HG02623 (cell line): ENCODE results near the gene C6orf132.

Experiments used
- ATAC-seq: cut with Tn5 transposase; IDR thresholded peaks from one replicate; pipeline ENCODE4 v1.9.1; 2021; ENCODE audit warnings: moderate library complexity; ENCODE audit not compliant: unreplicated experiment

C6orf132 gene

DNA sequence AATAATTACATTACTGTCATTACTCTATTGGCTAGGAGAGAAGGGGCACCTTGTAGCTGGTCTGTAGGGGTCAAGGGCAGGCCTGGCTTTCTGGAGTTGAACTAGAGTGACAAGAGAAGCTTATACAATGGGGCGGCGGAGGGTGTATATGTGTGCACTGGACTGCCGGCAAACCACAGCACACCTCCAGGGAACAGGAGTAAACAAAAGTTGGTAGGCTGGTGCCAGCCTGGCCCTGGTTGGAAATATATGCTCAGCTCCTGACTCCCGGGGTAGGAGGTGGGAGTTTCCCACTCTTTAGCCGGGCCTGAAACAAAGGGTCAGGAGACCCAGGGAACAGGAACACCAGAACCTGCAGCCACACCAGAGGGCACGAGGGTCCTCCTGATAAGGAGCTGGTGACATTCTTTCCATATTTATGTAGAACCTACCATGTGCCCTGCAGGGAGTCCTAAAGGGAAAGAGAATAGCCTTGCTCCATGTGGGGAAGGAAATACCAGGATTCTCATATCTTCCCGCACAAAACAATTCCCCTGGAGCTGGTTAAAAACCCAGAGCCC, 5.1 kb downstream of the C6orf132 start:
- ATAC-seq = no peak

GRCh38 chr6:42136508-42137193, 5.8 kb downstream of the C6orf132 start:
- no peak for ATAC-seq

- no peak for ATAC-seq
These were observed 6.7 kb downstream of the C6orf132 start for GRCh38 chr6:42135722-42136121.

DNA sequence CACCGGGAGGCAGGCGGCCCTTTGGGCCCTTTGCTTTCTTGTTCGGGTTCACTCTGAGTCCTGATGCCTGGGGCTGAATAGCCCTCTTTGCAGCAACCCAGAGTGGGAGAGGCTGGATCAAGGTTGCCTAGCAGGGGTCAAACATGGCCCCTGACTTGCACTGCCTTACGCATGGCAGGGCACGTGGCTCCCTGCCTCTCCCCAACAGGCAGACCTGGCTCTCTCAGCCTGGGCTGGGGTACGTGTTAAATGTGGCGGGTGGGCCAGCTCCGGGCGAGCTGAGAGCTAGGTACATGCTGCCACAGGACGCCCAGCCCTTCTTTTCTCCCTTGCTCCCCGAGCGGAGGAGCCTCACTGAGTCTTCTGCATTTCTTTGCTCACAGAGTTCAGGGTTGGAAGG, 7.3 kb downstream of the C6orf132 start:
- no peak for ATAC-seq

DNA sequence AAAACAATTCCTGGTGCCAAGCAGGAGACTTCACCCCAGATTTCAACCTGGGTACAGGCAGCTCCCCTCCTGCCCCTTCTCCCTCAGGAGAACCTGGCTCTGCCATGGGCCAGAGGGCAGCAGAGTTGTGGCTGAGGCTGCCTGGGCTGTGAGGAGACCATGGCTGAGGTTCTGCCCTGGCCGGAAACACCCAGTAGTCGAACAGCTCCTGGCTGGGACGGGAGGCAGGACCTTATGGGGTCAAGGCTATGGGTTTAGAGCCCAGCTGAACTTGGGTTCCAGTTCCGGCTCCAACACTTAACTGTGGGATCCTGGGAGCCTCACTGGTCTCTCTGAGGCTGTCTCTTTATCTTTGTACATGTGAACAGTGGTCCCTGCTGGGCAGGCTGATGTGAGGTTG, 8.5 kb downstream of the C6orf132 start:
- no peak for ATAC-seq

GRCh38 chr6:42131531-42131930, 10.9 kb downstream of the C6orf132 start:
- no peak for ATAC-seq

- ATAC-seq = no peak
These were observed 13.1 kb downstream of the C6orf132 start for GRCh38 chr6:42129360-42129676.

- no peak for ATAC-seq
These were observed 13.7 kb downstream of the C6orf132 start for GRCh38 chr6:42128460-42129359.

DNA sequence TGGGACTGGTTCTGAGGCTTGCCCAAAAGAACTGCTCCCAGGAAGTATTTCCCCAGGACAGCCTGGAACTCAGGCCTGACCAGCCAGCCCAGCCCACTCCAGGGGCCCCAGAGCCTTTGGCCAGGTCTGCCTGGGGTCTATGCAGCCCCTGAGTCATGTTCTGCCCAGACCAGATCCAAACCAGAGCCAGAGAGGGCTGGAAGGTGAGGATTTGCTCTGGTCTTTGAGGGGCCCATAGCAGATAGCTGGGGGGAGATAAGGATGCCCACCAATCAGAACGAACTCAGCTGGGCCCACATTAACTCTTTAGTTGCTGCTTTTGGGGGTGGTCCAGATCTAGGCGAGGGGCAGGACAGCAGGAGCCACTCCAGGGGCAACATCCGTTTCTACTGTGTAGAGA, 16.8 kb downstream of the C6orf132 start:
- no peak for ATAC-seq

DNA sequence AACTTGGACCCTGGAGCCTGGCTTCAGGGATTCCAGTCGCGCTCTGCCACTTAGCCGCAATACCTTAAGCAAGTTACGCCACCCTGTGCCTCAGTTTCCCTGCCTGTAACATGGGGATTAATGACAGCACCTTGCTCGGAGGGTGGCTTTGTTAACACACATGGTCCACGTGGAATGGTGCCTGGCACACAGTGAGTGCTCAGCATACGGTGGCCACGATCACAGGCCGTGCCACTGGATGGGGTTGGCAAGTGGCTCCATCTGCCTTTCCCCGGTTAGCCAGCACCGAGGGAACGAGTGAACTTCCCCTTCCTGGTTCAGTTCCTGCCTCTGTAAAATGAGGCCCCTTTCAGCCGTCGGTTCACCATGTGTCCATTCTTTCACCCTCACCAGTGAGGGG, 17.2 kb downstream of the C6orf132 start:
- no peak for ATAC-seq

- no peak for ATAC-seq
These were observed 18.1 kb downstream of the C6orf132 start for GRCh38 chr6:42124223-42124836.

GRCh38 chr6:42123379-42124103, 18.9 kb downstream of the C6orf132 start:
- ATAC-seq = no peak

- ATAC-seq = no peak
These were observed 21.2 kb downstream of the C6orf132 start for GRCh38 chr6:42120895-42121865.

GRCh38 chr6:42118162-42119001, 24.0 kb downstream of the C6orf132 start:
- ATAC-seq = no peak

- no peak for ATAC-seq
These were observed 24.6 kb downstream of the C6orf132 start for GRCh38 chr6:42117843-42118161.

DNA sequence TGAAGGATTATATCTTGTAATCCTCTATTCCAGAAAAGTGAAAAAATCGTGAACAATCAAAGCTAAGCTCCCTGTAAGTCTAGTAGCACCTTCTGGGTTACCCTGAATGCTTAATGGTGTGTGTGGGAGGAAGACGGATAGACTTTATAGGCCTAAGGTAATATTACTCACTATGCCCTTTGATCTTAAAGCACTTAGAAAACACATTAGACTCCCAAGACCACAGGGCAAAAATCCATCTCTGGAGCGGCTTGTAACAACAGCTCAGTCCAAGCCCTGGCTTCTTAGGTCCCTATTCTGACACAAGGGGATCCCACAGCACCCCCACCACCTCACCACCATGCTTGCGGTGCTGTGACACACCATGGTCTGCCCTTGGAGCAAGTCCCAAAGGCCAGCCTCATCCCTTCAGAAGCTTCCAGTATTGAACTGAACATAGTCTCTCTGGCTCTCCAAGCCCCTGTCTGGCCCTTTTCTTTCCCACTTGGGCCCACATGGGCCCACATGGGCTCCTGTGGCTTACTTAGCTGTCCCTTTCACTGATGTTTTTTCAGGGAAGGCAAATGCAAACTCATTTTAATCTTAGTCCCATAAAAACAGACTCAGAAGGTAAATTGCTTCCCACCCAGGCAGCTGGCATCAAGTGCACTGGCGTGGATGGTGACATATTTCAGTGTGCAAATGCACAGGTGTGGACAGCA, 28.3 kb downstream of the C6orf132 start:
- no peak for ATAC-seq

DNA sequence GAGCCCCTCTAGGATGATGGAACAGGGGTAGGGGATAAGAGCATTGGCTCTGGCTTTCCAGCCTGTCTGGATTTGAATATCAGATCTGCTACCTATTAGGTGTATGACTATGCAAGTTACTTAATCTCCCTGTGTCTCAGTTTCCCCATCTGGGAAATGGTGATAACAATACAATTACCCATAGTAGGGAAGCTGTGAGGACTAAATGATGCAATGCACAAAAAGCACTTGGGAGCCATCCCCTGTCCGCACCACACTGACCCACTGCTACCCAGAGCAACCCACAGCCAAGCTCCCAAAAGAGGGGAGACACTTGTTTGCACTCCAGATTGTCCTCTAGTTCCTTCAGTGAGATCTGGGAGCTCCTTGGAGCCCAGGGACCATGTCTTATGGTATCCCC, 30.1 kb downstream of the C6orf132 start:
- ATAC-seq = no peak

DNA sequence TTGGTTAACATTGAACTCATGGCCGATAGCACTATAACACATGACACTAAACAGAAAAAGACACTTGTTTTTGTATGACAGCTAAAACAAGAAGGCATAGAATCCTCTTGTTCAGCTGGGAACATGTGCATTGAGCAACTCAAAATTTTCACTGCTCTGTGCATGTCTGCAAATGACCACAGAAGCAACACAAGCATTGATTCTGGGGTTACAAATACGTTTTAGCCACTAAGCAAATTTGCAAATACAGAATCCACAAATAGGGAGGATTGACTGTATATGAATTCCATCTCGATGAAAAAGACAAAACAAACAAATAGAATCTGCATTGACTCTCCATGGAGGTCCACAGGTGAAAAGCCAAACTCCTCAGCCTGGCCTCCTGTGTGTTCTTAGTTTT, 31.7 kb downstream of the C6orf132 start:
- no peak for ATAC-seq

DNA sequence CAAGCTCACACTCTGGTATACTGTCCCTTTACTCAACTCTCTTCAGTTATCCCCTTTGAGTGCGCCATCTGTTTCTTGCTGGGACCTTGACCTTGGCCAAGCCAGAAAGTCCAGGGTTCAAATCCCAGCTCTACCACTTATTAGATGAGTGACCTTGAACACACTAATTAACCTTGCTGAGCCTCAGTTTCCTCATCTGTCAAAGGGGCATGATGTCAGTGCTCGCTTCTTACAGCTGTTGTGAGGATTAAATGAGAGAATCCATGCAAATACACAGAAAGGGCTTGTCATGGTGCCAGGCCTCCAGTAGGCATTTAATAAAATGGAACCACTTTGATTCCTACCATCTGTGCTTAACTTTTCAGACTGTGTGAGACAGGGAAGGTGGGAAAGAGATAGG, 34.3 kb downstream of the C6orf132 start:
- ATAC-seq = no peak
